Thyroid gland (tissue), 4 donors: Measurements from ENCODE around the gene CTNNA2. TPM values are rescaled to one million over a fixed set of nuclear protein-coding genes. Genes with fewer than 3 reads are reported as not detected.

Experiments used
- DNase-seq, 2 donors: peaks; one replicate each; pipeline ENCODE4 v3.0.0-alpha.2; 2019
- H3K27ac ChIP-seq, 3 donors: fragments of 200-600 bp; sonication (generic); 1 replicate in 2 of 3; 2 replicates in 1 of 3; pipeline ENCODE4 v1.5.1; 2016 to 2019; ENCODE audit warnings: mild to moderate bottlenecking in 1 of 3, moderate library complexity in 1 of 3
- H3K27me3 ChIP-seq: fragments of 200-600 bp; sonication (generic); one replicate; pipeline ENCODE4 v1.5.1; 2019
- H3K36me3 ChIP-seq, 2 donors: fragments of 200-600 bp; sonication (generic); one replicate each; pipeline ENCODE4 v1.5.1; 2016 to 2019
- H3K4me1 ChIP-seq, 2 donors: fragments of 200-600 bp; sonication (generic); one replicate each; pipeline ENCODE4 v1.5.1; 2017 to 2019
- H3K4me3 ChIP-seq, 3 donors: fragments of 200-600 bp; sonication (generic); replicated peaks in 1 of 3; 1 replicate in 2 of 3; 2 replicates in 1 of 3; pipeline ENCODE4 v1.5.1; 2016; ENCODE audit warnings: mild to moderate bottlenecking in 1 of 3
- H3K9me3 ChIP-seq: fragments of 200-600 bp; sonication (generic); one replicate; pipeline ENCODE4 v1.5.1; 2017
- POLR2A ChIP-seq, 2 donors: fragments of 450-650 bp; IDR thresholded peaks; one replicate each; pipeline ENCODE4 v1.6.1; 2017; ENCODE audit warnings: antibody characterized with exemption in 2 of 2, mild to moderate bottlenecking in 2 of 2, moderate library complexity in 1 of 2
- WGBS, 2 donors: methylation state at CpG; one replicate each; pipeline ENCODE4 v1.1.5; 2017; 5-methylcytosine and 5-hydroxymethylcytosine counted together
- intact Hi-C: fragments of 100-400 bp; cut with DNase I; formaldehyde crosslinking; loops from one replicate; pipeline ENCODE4 v1.15.1; 2023
- total RNA-seq, 4 donors: library from RNA; depleted of rRNA; stranded (reverse); fragments of >200 nt; gene quantifications; one replicate each; pipeline ENCODE4 v1.2.3, GENCODE V29; 2016
- TF ChIP-seq, protein P1 (sequence below), 6 experiments: fragments of 200-600 bp in 3 of 6; fragments of 450-650 bp in 3 of 6; sonication (generic) in 3 of 6; IDR thresholded peaks; one replicate each; pipeline ENCODE4 v1.5.1; 2016 to 2019; ENCODE audit warnings: antibody characterized with exemption in 6 of 6, mild to moderate bottlenecking in 2 of 6, inconsistent platforms in 1 of 6, moderate library complexity in 1 of 6

CTNNA2 gene
- total RNA-seq, 4 donors from 2014 or later, result 0.13 to 0.44 (median 0.22) TPM; not detected in 1

DNA sequence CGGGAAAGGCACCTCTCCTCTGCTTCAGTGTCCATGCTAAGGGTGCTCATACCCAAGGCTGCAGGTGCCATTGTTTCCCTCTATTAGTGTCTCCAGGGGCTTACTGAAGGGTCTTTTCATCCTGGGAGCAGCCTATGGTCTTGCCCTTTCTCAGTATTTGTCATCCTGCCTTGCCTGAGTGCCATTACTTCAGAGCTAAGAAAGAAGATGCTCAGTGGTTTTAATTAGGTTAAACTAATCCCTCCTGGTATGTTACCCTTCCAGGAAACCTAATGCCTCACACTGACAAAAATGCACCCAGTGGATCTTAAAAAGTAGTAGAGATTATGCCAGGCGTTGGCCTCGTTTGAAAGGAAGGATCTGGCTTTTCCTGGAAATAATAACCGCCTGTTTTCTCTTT lies 640.3 kb downstream of the CTNNA2 start:
- 78 to 85% methylated on average over 4 of the region's 4 CpGs for WGBS, 2 donors
- intact Hi-C loops, result no loop called here
- Histone ChIP-seq H3K4me1 (peaks cover 13 to 14% of the 10 kb centered on the region in 2 donors), H3K27ac (no peak overlapping the region), H3K4me3 (no peak overlapping the region), H3K36me3 (no peaks in the 10 kb centered on the region), H3K27me3 (no peaks in the 10 kb centered on the region), H3K9me3 (no peaks in the 10 kb centered on the region)
- no peak for DNase-seq
- TF ChIP-seq, protein P1, sequence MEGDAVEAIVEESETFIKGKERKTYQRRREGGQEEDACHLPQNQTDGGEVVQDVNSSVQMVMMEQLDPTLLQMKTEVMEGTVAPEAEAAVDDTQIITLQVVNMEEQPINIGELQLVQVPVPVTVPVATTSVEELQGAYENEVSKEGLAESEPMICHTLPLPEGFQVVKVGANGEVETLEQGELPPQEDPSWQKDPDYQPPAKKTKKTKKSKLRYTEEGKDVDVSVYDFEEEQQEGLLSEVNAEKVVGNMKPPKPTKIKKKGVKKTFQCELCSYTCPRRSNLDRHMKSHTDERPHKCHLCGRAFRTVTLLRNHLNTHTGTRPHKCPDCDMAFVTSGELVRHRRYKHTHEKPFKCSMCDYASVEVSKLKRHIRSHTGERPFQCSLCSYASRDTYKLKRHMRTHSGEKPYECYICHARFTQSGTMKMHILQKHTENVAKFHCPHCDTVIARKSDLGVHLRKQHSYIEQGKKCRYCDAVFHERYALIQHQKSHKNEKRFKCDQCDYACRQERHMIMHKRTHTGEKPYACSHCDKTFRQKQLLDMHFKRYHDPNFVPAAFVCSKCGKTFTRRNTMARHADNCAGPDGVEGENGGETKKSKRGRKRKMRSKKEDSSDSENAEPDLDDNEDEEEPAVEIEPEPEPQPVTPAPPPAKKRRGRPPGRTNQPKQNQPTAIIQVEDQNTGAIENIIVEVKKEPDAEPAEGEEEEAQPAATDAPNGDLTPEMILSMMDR (IDR thresholded peaks at IDR 0.05), result no peak
- no peak for TF ChIP-seq POLR2A (IDR thresholded peaks at IDR 0.05)

GRCh38 chr2:80153768-80154167 lies 640.9 kb downstream of the CTNNA2 start:
- H3K4me1 ChIP-seq, result peaks cover 8 to 9% of the 10 kb centered on the region in 2 donors
- no peak for TF ChIP-seq POLR2A (IDR thresholded peaks at IDR 0.05)
- TF ChIP-seq, protein P1 (IDR thresholded peaks at IDR 0.05), result no peak
- H3K36me3 ChIP-seq, result no peaks in the 10 kb centered on the region
- no peaks in the 10 kb centered on the region for H3K27me3 ChIP-seq
- no peak overlapping the region for H3K4me3 ChIP-seq
- intact Hi-C loops, result no loop called here
- no peak for DNase-seq
- H3K27ac ChIP-seq, result no peak overlapping the region
- no peaks in the 10 kb centered on the region for H3K9me3 ChIP-seq

DNA sequence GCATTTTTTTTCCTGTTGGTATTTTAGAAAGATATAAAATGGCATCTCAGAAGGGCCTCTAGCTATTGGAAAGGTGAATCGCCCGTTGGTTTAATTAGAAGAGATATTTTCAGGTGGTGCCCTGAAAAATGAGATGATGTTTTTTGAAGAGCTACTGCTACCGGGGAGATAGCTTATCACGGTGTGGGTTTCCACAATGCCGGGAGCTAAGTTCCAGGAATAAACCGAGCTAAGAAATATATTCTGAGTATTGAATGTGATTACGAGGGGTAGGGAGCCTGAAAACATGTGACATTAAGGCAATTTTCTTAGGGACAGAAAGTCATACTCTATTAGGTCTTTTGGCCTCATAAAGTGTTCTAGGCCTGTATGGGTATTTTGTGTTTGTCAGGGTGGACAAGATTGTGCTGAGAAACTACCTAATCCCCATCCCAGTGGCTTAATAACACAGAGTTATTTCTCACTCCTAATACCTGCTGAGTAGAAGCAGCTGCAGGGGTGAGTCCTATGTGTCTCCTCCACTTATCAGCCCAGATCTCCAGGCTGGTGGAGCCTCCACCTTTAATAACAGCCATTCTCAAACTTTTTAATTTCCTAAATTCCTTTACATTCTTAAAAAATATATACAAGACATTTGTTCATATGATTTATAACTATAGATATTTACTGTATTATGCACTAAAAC lies 641.5 kb downstream of the CTNNA2 start:
- WGBS, 2 donors, result 95 to 96% methylated on average over 7 of the region's 7 CpGs
- DNase-seq, result no peak
- no peak overlapping the region for H3K27ac ChIP-seq

GRCh38 chr2:80164375-80164774 lies 651.5 kb downstream of the CTNNA2 start:
- TF ChIP-seq POLR2A (IDR thresholded peaks at IDR 0.05), result no peak
- TF ChIP-seq, protein P1 (IDR thresholded peaks at IDR 0.05), result no peak
- H3K4me1 ChIP-seq, result no peaks in the 10 kb centered on the region
- H3K36me3 ChIP-seq, result no peaks in the 10 kb centered on the region
- no peaks in the 10 kb centered on the region for H3K9me3 ChIP-seq
- H3K4me3 ChIP-seq, result no peak overlapping the region
- WGBS, 2 donors, result 68% methylated on average over 1 of the region's 1 CpG
- intact Hi-C loops, result no loop called here
- H3K27ac ChIP-seq, result no peak overlapping the region
- DNase-seq, result no peak
- H3K27me3 ChIP-seq, result no peaks in the 10 kb centered on the region

More for the DNA sequence above, 641.5 kb downstream of the CTNNA2 start:
- Histone ChIP-seq H3K4me1 (peaks cover 5% of the 10 kb centered on the region in 2 donors), H3K4me3 (no peak overlapping the region), H3K27me3 (no peaks in the 10 kb centered on the region), H3K36me3 (no peaks in the 10 kb centered on the region), H3K9me3 (no peaks in the 10 kb centered on the region)
- intact Hi-C loops, result no loop called here
- no peak for TF ChIP-seq POLR2A (IDR thresholded peaks at IDR 0.05)
- TF ChIP-seq, protein P1 (IDR thresholded peaks at IDR 0.05), result no peak

DNA sequence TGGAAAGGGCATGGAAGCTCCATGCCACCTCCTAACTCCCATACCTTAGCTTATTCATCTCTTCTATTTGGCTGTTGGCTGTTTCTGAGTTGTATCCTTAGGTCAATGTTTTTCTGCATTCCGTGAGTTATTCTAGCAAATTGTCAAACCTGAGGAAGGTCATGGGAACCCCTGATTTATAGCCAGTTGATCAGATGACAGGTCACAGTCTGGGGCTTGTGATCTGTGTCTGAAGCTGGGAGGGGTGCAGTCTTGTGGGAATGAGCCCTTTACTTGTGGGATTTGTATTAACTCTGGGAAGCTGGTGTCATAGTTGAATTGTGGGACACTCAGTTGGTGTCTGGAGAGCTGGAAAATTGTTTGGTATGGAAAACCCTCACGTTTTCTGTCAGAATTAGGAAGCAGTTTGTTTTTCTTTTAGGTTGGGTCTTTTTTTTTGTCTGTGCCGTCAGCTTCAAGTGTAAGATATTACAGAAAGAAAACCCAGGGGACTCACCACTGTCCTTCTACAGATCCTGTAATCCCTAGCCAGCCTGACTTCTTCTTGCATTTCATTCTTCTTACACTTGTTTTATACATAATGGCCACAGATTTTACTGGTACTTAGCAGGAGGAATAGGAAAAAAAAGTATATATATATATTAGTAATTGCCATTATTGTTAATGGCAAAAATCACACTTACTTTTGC lies 653.8 kb downstream of the CTNNA2 start:
- no peaks in the 10 kb centered on the region for H3K36me3 ChIP-seq
- WGBS, 2 donors, result 67 to 71% methylated on average over 3 of the region's 3 CpGs
- H3K9me3 ChIP-seq, result no peaks in the 10 kb centered on the region
- H3K4me3 ChIP-seq, result no peak overlapping the region
- intact Hi-C loops, result no loop called here
- no peaks in the 10 kb centered on the region for H3K4me1 ChIP-seq
- TF ChIP-seq POLR2A (IDR thresholded peaks at IDR 0.05), result no peak
- TF ChIP-seq, protein P1 (IDR thresholded peaks at IDR 0.05), result no peak
- no peaks in the 10 kb centered on the region for H3K27me3 ChIP-seq
- no peak for DNase-seq
- H3K27ac ChIP-seq, result no peak overlapping the region
